ENCODE data around the gene XXYLT1. TPM values are rescaled to one million over a fixed set of nuclear protein-coding genes. Genes with fewer than 3 reads are reported as not detected.

Gene XXYLT1
- total and polyA plus RNA-seq, 2 of the 4 experiments (the other 2 are of a cell fraction) = 14.7 to 18.1 TPM

GRCh38 chr3:195105389-195105788 lies 165.6 kb downstream of the XXYLT1 start:
- Histone ChIP-seq H3K27me3 (ENCODE audit: control insufficient read depth, insufficient read depth, low read length) (no peaks in the 10 kb centered on the region), H3K27ac (ENCODE audit: insufficient read depth, low read length) (no peak overlapping the region), H3K56ac (ENCODE audit: extremely low read depth, insufficient read depth, low read length) (no peak overlapping the region), H3K18ac (ENCODE audit: low read depth, low read length) (no peak overlapping the region), H3K4me3 (ENCODE audit: insufficient read depth, low read depth, low read length) (no peak overlapping the region), H3K23ac (ENCODE audit: low read depth, low read length) (no peak overlapping the region), H3K9ac (ENCODE audit: low read depth, low read length) (no peak overlapping the region), H4K20me1 (ENCODE audit: insufficient read depth, low read length) (no peaks in the 10 kb centered on the region), H4K5ac (ENCODE audit: low read depth, low read length) (no peak overlapping the region), H3K36me3 (ENCODE audit: control insufficient read depth, insufficient read depth, low read length) (no peaks in the 10 kb centered on the region), H3K4me2 (ENCODE audit: low read depth, low read length) (no peak overlapping the region), H3K9me3 (ENCODE audit: control insufficient read depth, insufficient read depth, low read length) (no peaks in the 10 kb centered on the region), H2BK120ac (ENCODE audit: low read depth, low read length) (peak overlapping the region; percentile 2; the same call in 1 of the 2 replicates), H2AK5ac (ENCODE audit: low read depth, low read length) (peak overlapping the region; percentile 20; the same call in 1 of the 2 replicates), H2AFZ (replicated peaks; ENCODE audit: low read length, poor library complexity) (no peak overlapping the region), H3K4ac (ENCODE audit: low read depth, low read length) (no peak overlapping the region), H4K8ac (ENCODE audit: low read depth in 2 of 2, low read length in 2 of 2) (no peak overlapping the region; a peak in 1 of 4 replicates), H2AK9ac (replicated peaks; ENCODE audit: low read depth, low read length, poor library complexity) (no peak overlapping the region), H3K9me1 (ENCODE audit: insufficient read depth, low read length) (peaks cover 15% of the 10 kb centered on the region), H2BK20ac (ENCODE audit: low read depth, low read length) (no peak overlapping the region), H4K91ac (ENCODE audit: insufficient read depth, low read depth, low read length) (no peak overlapping the region; the same call in 1 of the 2 replicates), H3K79me1 (ENCODE audit: low read depth in 1 of 2, low read length in 2 of 2) (peaks cover 10 to 34% of the 10 kb centered on the region in 2 experiments; a peak in 3 of 4 replicates), H2BK5ac (ENCODE audit: low read depth, low read length, poor library complexity, severe bottlenecking) (no peak overlapping the region), H3K4me1 (ENCODE audit: control insufficient read depth, insufficient read depth, low read length) (peaks cover 17% of the 10 kb centered on the region), H3K14ac (replicated peaks; ENCODE audit: low read depth, low read length) (no peak overlapping the region), H2BK15ac (ENCODE audit: low read depth, low read length) (no peak overlapping the region)
- POLR2A ChIA-PET (ENCODE audit: unreplicated experiment) = no interaction called here
- CTCF ChIA-PET = interaction anchor here (0.7 kb wide), 1 partner anchor 13 kb away, joined by 4 read pairs; no protein-coding TSS in a partner anchor
- WGBS, 2 experiments (ENCODE audit: extremely low coverage in 2 of 2, insufficient read length in 1 of 2) = 82% methylated on average over 8 of the region's 13 CpGs; no CpG with 5 or more reads in 1 of the 2 experiments
- DNase-seq (peak; percentile 22), ATAC-seq (ENCODE audit: low read depth) (no peak)
- in situ Hi-C loops (cut with MboI; ENCODE audit: low sequenced_read_pairs) (loop anchor here (5.0 kb wide), 1 partner anchor 428 kb away; no protein-coding TSS in a partner anchor), dilution Hi-C loops (cut with HindIII; ENCODE audit: low sequenced_read_pairs, unreplicated experiment) (no loop called here), intact Hi-C loops (cut with micrococcal nuclease) (loop anchor here (5.0 kb wide), 1 partner anchor 92 kb away; no protein-coding TSS in a partner anchor)
- no peak for TF ChIP-seq BHLHE40 (IDR thresholded peaks at IDR 0.05; ENCODE audit: low read depth, low read length)
- no peak for TF ChIP-seq FOS (IDR thresholded peaks at IDR 0.05; ENCODE audit: low read depth, low read length)
- no peak for TF ChIP-seq RCOR1 (IDR thresholded peaks at IDR 0.05; ENCODE audit: insufficient replicate concordance, low read length)
- no peak for TF ChIP-seq POLR2A (IDR thresholded peaks at IDR 0.05; ENCODE audit: low read depth, low read length)
- no peak for TF ChIP-seq ELK1 (IDR thresholded peaks at IDR 0.05; ENCODE audit: borderline replicate concordance, low read depth, low read length)
- TF ChIP-seq CTCF (conservative IDR thresholded peaks at IDR 0.05; ENCODE audit: low read depth, low read length) = no peak
- TF ChIP-seq MXI1 (IDR thresholded peaks at IDR 0.05; ENCODE audit: borderline replicate concordance, low read depth, low read length) = no peak
- BruUV-seq (replicated peaks) = no TSS peak

Data from IMR-90 (cell line).